ENCODE data around the gene SMG6. TPM values are rescaled to one million over a fixed set of nuclear protein-coding genes. Genes with fewer than 3 reads are reported as not detected.

SMG6 gene
- polyA plus RNA-seq, 1 experiment = 27.3 TPM

- Histone ChIP-seq H3K27me3 (ENCODE audit: control insufficient read depth, insufficient read depth, low read length) (no peaks in the 10 kb centered on the region), H3K4me3 (ENCODE audit: low read depth, low read length) (no peak overlapping the region), H3K27ac (ENCODE audit: low read depth, low read length) (peak overlapping the region; percentile 87), H3K9me3 (ENCODE audit: control insufficient read depth, insufficient read depth, low read length) (no peaks in the 10 kb centered on the region; the same call in 1 of the 2 replicates)
- CTCF ChIA-PET = no interaction called here
- no peak for DNase-seq (ENCODE audit: low read depth, low spot score)
- TF ChIP-seq CTCF (IDR thresholded peaks at IDR 0.05; ENCODE audit: low read depth, low read length) = no peak
- POLR2A ChIA-PET = interaction anchor here (0.6 to 2.2 kb wide), 7 partner anchors 15 to 111 kb away, joined by 3 to 11 read pairs (median 7); no protein-coding TSS in a partner anchor
Observed at GRCh38 chr17:2071024-2071385, 232.6 kb downstream of the SMG6 start.

GRCh38 chr17:2070241-2071023 is 233.2 kb downstream of the SMG6 start:
- CTCF ChIA-PET = interaction anchor here (2.1 kb wide), 1 partner anchor 181 kb away, joined by 4 read pairs; no protein-coding TSS in a partner anchor
- no peak for TF ChIP-seq CTCF (IDR thresholded peaks at IDR 0.05; ENCODE audit: low read depth, low read length)
- H3K27me3 ChIP-seq (ENCODE audit: control insufficient read depth, insufficient read depth, low read length) = no peaks in the 10 kb centered on the region
- no peak overlapping the region for H3K4me3 ChIP-seq (ENCODE audit: low read depth, low read length)
- no peaks in the 10 kb centered on the region; the same call in 1 of the 2 replicates for H3K9me3 ChIP-seq (ENCODE audit: control insufficient read depth, insufficient read depth, low read length)
- H3K27ac ChIP-seq (ENCODE audit: low read depth, low read length) = peak overlapping the region; percentile 87
- DNase-seq (ENCODE audit: low read depth, low spot score) = no peak
- POLR2A ChIA-PET = interaction anchor here (1.2 to 2.2 kb wide), 4 partner anchors 15 to 111 kb away, joined by 4 to 11 read pairs (median 9); no protein-coding TSS in a partner anchor

- ChIA-PET CTCF (interaction anchor here (0.8 to 2.5 kb wide), 7 partner anchors 11 to 183 kb away, joined by 3 to 10 read pairs (median 4); partner anchors contain the start of gene HIC1), POLR2A (interaction anchor here (0.9 to 1.7 kb wide), 13 partner anchors 10 to 193 kb away, joined by 3 to 8 read pairs (median 5); no protein-coding TSS in a partner anchor)
- Histone ChIP-seq H3K27ac (ENCODE audit: low read depth, low read length) (peak overlapping the region; percentile 94), H3K4me3 (ENCODE audit: low read depth, low read length) (no peak overlapping the region), H3K9me3 (ENCODE audit: control insufficient read depth, insufficient read depth, low read length) (no peaks in the 10 kb centered on the region; the same call in 1 of the 2 replicates), H3K27me3 (ENCODE audit: control insufficient read depth, insufficient read depth, low read length) (no peaks in the 10 kb centered on the region)
- TF ChIP-seq CTCF (IDR thresholded peaks at IDR 0.05; ENCODE audit: low read depth, low read length) = no peak
- no peak for DNase-seq (ENCODE audit: low read depth, low spot score)
Observed at GRCh38 chr17:2068519-2069051, 235.0 kb downstream of the SMG6 start.

- POLR2A ChIA-PET = interaction anchor here (0.9 to 1.7 kb wide), 13 partner anchors 10 to 194 kb away, joined by 3 to 8 read pairs (median 5); no protein-coding TSS in a partner anchor
- CTCF ChIA-PET = interaction anchor here (0.5 to 2.5 kb wide), 7 partner anchors 10 to 184 kb away, joined by 3 to 10 read pairs (median 3); partner anchors contain the start of gene HIC1
- H3K4me3 ChIP-seq (ENCODE audit: low read depth, low read length) = no peak overlapping the region
Observed at GRCh38 chr17:2068031-2068518, 235.5 kb downstream of the SMG6 start.

More at GRCh38 chr17:2068031-2068518, 235.5 kb downstream of the SMG6 start:
- H3K27ac ChIP-seq (ENCODE audit: low read depth, low read length) = peak overlapping the region; percentile 94
- H3K27me3 ChIP-seq (ENCODE audit: control insufficient read depth, insufficient read depth, low read length) = no peaks in the 10 kb centered on the region
- H3K9me3 ChIP-seq (ENCODE audit: control insufficient read depth, insufficient read depth, low read length) = no peaks in the 10 kb centered on the region; the same call in 1 of the 2 replicates
- TF ChIP-seq CTCF (IDR thresholded peaks at IDR 0.05; ENCODE audit: low read depth, low read length) = peak; percentile 40
- DNase-seq (ENCODE audit: low read depth, low spot score) = no peak
